Ovary (tissue), 3 donors: ENCODE data around the gene RASAL2.

Experiments used
- CTCF ChIP-seq, 3 donors: fragments of 450-650 bp in 2 of 3; fragments of 200-600 bp in 1 of 3; IDR thresholded peaks; one replicate each; pipeline versions ENCODE4 v1.5.1 to v1.8.0; 2016 to 2022; ENCODE audit warnings: antibody characterized with exemption in 3 of 3, mild to moderate bottlenecking in 1 of 3
- EP300 ChIP-seq: sonication (generic); formaldehyde crosslinking; IDR thresholded peaks from one replicate; pipeline ENCODE4 v1.6.1; 2017; ENCODE audit warnings: antibody characterized with exemption
- POLR2A ChIP-seq: fragments of 450-650 bp; IDR thresholded peaks from one replicate; pipeline ENCODE4 v1.6.1; 2017; ENCODE audit warnings: antibody characterized with exemption, mild to moderate bottlenecking, moderate library complexity
- donor health status: DM: no; HTN: no; CAD: no.

- TF ChIP-seq CTCF (IDR thresholded peaks at IDR 0.05) (no peak), POLR2A (no peak), EP300 (no peak)
Measured at GRCh38 chr1:178502856-178503255, 409.0 kb downstream of the RASAL2 start.
